Measurements from ENCODE around the gene C19orf25.

DNA sequence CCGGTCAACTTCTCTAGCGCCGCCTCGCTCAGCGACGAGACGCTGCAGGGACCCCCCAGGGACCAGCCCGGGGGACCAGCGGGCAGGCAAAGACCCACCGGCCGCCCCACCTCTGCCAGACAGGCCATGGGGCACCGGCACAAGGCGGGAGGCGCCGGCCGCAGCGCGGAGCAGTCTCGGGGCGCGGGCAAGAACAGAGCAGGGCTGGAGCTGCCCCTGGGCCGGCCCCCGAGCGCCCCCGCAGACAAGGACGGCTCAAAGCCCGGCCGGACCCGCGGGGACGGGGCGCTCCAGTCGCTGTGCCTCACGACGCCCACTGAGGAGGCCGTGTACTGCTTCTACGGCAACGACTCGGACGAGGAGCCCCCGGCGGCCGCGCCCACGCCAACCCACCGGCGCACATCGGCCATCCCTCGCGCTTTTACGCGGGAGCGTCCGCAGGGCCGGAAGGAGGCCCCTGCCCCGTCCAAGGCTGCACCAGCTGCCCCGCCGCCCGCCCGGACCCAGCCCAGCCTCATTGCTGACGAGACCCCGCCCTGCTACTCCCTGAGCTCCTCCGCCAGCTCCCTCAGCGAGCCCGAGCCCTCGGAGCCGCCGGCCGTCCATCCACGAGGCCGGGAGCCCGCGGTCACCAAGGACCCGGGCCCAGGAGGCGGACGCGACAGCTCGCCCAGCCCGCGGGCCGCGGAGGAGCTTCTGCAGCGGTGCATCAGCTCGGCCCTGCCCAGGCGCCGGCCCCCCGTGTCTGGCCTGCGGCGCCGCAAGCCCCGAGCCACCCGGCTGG lies 11.3 kb downstream of the C19orf25 start:
- TF ChIP-seq POLR2AphosphoS5 (IDR thresholded peaks at IDR 0.05), result no peak
- no peak for TF ChIP-seq SMC3 (conservative IDR thresholded peaks at IDR 0.05; ENCODE audit: poor library complexity)
- TF ChIP-seq EZH2 (IDR thresholded peaks at IDR 0.05; ENCODE audit: borderline replicate concordance, insufficient read depth, low read length, poor library complexity, severe bottlenecking), result no peak
- TF ChIP-seq RAD21 (conservative IDR thresholded peaks at IDR 0.05), result no peak
- no peak for TF ChIP-seq TAF1 (IDR thresholded peaks at IDR 0.05; ENCODE audit: low read depth)
